Hypothalamus (tissue), 51 donors: ENCODE measurements around the gene HYDIN.
"Not testable (repeated sequence)": the region's sequence is repeated elsewhere in the genome, so short reads cannot be mapped to it uniquely, and the experiment has no call there.

Experiments
- DNase-seq, 51 donors: peaks; one replicate each; lab custom pipeline; 2025; lab: John Stamatoyannopoulos, UW

The HYDIN gene

GRCh38 chr16:70888208-70888607 lies 342.3 kb downstream of the HYDIN start:
- DNase-seq = not testable (repeated sequence)

GRCh38 chr16:70884652-70885051 lies 345.9 kb downstream of the HYDIN start:
- not testable (repeated sequence) for DNase-seq

DNA sequence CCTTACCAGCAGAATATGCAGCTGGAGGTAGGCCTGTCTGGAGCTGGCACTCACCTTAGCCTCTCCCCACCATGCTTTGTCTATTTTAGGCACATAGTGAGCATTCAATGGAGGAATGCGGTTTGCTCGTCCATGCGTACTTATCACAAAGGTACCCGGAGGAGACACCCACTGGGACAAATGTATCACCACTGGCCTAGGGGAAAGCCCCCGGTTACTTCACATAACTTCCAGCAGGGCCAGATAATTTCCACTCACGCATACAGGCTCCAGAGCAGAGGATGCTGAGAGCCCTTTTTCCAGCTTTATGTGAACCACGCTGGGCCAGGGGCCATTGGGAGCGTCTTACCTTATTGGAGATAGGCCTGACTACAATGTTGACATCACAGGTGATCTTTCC lies 348.2 kb downstream of the HYDIN start:
- not testable (repeated sequence) for DNase-seq

- DNase-seq = not testable (repeated sequence)
These were observed 352.6 kb downstream of the HYDIN start for GRCh38 chr16:70877895-70878294.

GRCh38 chr16:70876442-70876841 lies 354.1 kb downstream of the HYDIN start:
- not testable (repeated sequence) for DNase-seq

DNA sequence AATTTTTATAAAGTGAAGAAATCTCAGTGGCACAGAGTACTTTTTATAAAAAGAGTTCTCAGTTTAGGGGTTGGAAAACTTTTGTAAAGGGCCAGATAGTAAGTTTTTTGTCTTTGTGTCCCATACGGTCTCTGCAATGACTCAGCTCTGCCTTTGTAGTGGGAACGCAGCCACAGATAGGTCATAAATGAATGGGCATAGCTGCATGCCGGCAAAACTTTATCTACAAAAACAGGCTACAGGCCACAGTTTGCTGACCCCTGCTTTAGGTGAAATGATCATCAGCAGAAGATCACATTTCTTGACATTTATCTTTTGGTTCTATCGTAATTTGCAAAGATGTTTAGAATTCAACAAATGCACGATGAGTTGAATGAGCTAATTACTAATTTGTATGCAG lies 365.8 kb downstream of the HYDIN start:
- DNase-seq = not testable (repeated sequence)

DNA sequence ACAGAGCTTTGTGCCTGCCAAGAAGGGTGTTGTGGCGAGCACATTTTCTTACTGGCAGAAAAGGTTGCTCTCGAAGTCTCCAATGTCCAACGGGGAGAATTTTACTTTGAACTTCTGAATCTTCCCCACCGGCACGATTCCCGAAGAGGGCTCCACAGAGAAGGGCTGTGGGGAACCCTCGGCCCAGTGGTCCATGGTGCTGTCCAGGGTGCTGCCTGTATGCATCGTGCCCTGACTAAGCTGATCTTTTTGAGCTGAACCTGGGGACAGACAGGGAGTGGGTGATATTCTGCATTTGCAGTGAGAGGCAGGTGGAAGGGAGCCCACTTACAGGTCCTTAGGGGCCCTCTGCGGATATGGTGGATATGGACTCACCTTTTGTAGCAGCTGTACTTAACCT lies 368.5 kb downstream of the HYDIN start:
- not testable (repeated sequence) for DNase-seq

- not testable (repeated sequence) for DNase-seq
These were observed 379.2 kb downstream of the HYDIN start for GRCh38 chr16:70851299-70851698.

- DNase-seq = not testable (repeated sequence)
These were observed 406.9 kb downstream of the HYDIN start for GRCh38 chr16:70823498-70824118.

- DNase-seq = not testable (repeated sequence)
These were observed 407.8 kb downstream of the HYDIN start for GRCh38 chr16:70822734-70823133.

DNA sequence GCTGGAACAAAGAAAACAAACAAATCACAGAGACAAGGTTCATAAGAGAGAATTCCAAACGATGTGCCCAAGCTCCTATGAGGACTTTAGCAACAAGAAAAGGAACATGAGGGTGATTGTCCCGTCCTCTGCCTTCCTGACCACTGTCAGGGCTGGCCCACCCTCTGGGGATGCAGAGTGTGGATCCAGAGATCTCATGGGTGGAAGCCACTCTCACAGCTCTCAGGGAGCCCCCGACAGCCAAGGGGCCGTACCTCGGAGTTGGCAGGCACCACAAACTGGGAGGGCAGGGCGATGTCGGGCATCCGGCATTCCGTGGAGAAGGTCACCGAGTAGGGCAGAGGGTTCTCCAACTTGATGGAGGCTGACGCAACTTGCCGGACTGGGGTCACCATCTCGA lies 412.4 kb downstream of the HYDIN start:
- DNase-seq = not testable (repeated sequence)

DNA sequence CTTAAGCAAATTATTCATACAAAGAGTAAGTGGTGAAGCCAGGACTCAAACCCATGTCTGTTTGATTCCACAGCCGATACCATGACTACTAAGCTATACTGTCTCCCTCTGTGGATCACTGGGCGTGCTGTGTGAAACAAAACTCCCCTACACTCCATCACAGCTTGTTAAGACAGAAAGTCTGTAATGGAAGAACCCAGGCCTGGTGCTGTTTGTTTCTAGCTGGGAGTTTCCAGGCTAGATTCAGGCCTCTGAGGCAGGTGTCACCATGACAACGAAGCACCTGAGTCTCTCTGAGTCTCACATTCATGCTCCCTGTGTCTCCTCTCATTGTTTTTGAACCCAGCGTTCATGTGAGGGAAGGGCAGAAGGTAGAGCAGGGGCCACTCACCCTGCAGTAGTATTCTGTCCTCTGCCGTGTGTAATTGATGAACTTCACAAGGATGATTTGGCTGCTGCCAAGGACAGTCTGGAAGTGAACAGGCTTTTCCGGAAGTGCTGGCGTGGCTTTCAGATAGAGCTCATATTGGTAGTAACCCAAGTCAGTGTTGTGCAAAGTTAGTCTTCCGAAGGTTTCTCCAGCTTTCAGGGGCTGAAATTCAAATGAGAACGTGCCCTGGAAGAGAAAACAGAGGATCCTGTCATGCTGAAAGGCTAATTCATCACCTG lies 421.0 kb downstream of the HYDIN start:
- DNase-seq = peak in 6 of 51 donors; percentile 1 to 14 (median 8)

GRCh38 chr16:70808371-70808770 lies 422.2 kb downstream of the HYDIN start:
- no peak for DNase-seq

- DNase-seq = no peak
These were observed 424.7 kb downstream of the HYDIN start for GRCh38 chr16:70805787-70806186.

DNA sequence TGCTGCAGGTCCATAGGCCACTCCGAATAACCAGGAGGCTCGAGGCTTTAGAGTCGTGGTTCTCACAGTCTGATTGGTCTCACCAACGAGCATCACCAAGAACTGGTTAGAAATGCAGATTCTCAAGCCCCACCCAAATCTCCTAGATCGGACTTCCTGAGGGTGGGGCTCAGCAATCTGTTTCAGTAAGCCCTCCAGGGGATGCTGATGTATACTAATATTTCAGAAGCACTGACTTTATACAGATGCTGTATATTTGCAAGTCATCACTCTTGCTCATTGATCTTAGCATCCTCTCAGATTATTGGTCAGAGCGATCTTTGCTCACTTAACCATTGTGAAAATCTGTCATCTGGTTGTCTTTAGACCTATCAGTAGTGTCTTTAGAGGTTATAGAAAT lies 425.1 kb downstream of the HYDIN start:
- DNase-seq = no peak

- no peak for DNase-seq
These were observed 425.8 kb downstream of the HYDIN start for GRCh38 chr16:70804734-70805169.

DNA sequence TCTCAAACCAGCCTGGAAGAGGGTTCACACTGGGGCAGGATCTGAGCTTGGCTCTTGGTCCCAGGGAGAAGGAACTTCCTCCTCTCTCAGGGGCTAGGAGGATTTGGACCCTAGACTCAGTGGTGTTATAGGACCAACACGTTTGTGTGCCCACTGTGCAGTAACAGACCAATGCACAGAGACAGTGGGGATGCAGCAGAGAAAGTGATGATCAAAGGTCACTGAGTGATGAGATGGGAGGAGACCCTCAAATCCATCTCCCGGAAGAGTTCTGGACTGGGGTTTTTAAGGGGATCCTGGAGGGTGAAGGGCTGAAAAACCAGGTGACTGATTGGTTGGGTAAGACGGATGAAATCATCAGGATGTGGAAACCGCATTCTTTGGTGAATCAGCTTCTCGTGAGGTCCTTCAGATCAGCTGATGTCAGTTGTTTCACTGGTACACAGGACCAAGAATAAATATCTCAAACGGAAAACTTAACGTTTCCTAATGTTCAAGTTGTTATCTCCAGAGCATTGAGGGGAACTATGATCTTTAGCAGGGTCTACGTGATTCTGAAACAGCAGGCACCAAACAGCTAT lies 426.3 kb downstream of the HYDIN start:
- DNase-seq = no peak

- DNase-seq = no peak
These were observed 427.2 kb downstream of the HYDIN start for GRCh38 chr16:70803319-70803718.

DNA sequence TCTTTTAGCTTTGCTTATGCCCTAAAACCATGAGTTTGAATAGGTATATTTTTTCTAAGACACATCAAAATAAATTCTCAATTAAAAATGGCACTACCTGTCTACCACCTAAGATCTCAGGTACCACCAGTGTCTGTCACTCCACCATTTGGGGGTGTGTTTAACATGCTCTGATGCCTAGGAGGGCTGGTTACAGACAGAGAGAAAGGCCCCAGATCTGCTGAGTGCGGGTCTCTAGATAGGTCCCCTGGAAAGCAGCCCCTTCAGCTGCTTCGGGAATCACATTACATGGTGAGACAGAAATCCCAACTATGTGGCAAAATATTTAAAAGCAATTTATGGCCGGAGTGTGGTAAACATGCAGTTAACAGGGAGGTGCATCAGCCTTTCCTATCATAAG lies 428.9 kb downstream of the HYDIN start:
- DNase-seq = no peak

- DNase-seq = peak; percentile 33 to 90 (median 77)
These were observed 429.6 kb downstream of the HYDIN start, which contains the start of gene VAC14 for GRCh38 chr16:70800781-70801480. TSS of gene VAC14 (minus strand) at chr16:70801158. CDS start at chr16:70800900, 258 bp downstream.

DNA sequence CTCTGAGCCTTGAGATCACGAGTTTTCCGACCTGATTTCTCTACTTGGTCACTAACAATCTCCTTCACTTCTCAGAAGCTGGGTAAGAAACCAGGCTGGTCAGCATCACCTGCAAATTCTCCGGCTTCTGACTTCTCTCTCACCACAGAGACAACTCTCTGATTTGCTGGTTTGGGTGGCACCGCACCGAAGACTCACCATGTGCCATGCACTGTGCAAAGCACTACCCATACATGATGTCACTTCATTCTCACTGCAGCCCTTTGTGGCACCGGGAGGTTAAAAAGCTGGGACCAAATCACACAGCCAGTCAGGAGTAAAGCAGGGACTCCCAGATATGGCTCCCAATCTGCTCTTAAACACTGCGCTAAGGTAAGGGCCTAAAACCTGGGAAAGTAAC lies 430.2 kb downstream of the HYDIN start:
- DNase-seq = peak in 1 of 51 donors; percentile 21
